GM23338 (cell line): ENCODE results near the gene F13A1. TPM values are rescaled to one million over a fixed set of nuclear protein-coding genes. Genes with fewer than 3 reads are reported as not detected.

ENCODE experiments used
- ATAC-seq: fragments of 200-7000 bp; cut with Tn5 transposase; 3 replicates; pipeline ENCODE4 v1.9.1; 2020
- DNase-seq: peaks from one replicate; pipeline ENCODE4 v3.0.0-alpha.2; 2015; ENCODE audit warnings: low spot score
- H2AFZ ChIP-seq: fragments of 200-600 bp; sonication (generic); 2 replicates; pipeline ENCODE4 v1.8.0; 2016; ENCODE audit warnings: antibody characterized with exemption, mild to moderate bottlenecking, moderate library complexity
- H3F3A ChIP-seq: fragments of 200-600 bp; sonication (generic); replicated peaks from 2 replicates; pipeline ENCODE4 v1.8.0; 2017; ENCODE audit warnings: antibody characterized with exemption, mixed run types, low read depth
- H3K27ac ChIP-seq: fragments of 200-600 bp; sonication (generic); 2 replicates; pipeline ENCODE4 v1.6.1; 2016; ENCODE audit warnings: low read depth
- H3K27me3 ChIP-seq: fragments of 200-600 bp; sonication (generic); 2 replicates; pipeline ENCODE4 v1.8.0; 2016; ENCODE audit warnings: mild to moderate bottlenecking, mixed run types, moderate library complexity; ENCODE audit not compliant: insufficient read depth
- H3K36me3 ChIP-seq: fragments of 200-600 bp; sonication (generic); 2 replicates; pipeline ENCODE4 v1.8.0; 2016; ENCODE audit warnings: mild to moderate bottlenecking; ENCODE audit not compliant: insufficient read depth
- H3K4me1 ChIP-seq: fragments of 200-600 bp; sonication (generic); 2 replicates; pipeline ENCODE4 v1.8.0; 2016; ENCODE audit warnings: mild to moderate bottlenecking, moderate library complexity; ENCODE audit not compliant: insufficient read depth
- H3K4me2 ChIP-seq: fragments of 200-600 bp; sonication (generic); 2 replicates; pipeline ENCODE4 v1.7.1; 2017; ENCODE audit warnings: mixed run types
- H3K4me3 ChIP-seq: fragments of 200-600 bp; sonication (generic); 2 replicates; pipeline ENCODE4 v1.6.1; 2016; ENCODE audit warnings: mixed run types
- H3K79me2 ChIP-seq: fragments of 200-600 bp; sonication (generic); replicated peaks from 2 replicates; pipeline ENCODE4 v1.8.0; 2017; ENCODE audit warnings: mild to moderate bottlenecking; ENCODE audit not compliant: insufficient read depth
- H3K9me2 ChIP-seq: fragments of 200-600 bp; sonication (generic); 2 replicates; pipeline ENCODE4 v1.8.0; 2017; ENCODE audit not compliant: insufficient read depth
- H4K20me1 ChIP-seq: fragments of 200-600 bp; sonication (generic); replicated peaks from 2 replicates; pipeline ENCODE4 v1.8.0; 2017; ENCODE audit warnings: mild to moderate bottlenecking; ENCODE audit not compliant: insufficient read depth
- H3K27ac Mint-ChIP-seq: 2 replicates; pipeline ENCODE4 v1.8.0; 2020; ENCODE audit warnings: inconsistent platforms, mild to moderate bottlenecking, moderate library complexity, mixed read lengths
- H3K27me3 Mint-ChIP-seq: 3 replicates; pipeline ENCODE4 v1.8.0; 2022; ENCODE audit warnings: low read depth, mild to moderate bottlenecking, moderate library complexity, mixed read lengths, inconsistent platforms; ENCODE audit not compliant: insufficient read depth, poor library complexity
- H3K36me3 Mint-ChIP-seq: 3 replicates; pipeline ENCODE4 v1.8.0; 2021; ENCODE audit warnings: low read depth, mild to moderate bottlenecking, inconsistent platforms, moderate library complexity, mixed read lengths
- H3K4me1 Mint-ChIP-seq: 3 replicates; pipeline ENCODE4 v1.8.0; 2020; ENCODE audit warnings: mild to moderate bottlenecking, inconsistent platforms, mixed read lengths
- H3K4me3 Mint-ChIP-seq: 3 replicates; pipeline ENCODE4 v1.8.0; 2021; ENCODE audit warnings: moderate library complexity, mild to moderate bottlenecking, inconsistent platforms, mixed read lengths
- H3K9me3 Mint-ChIP-seq: 3 replicates; pipeline ENCODE4 v1.8.0; 2020; ENCODE audit warnings: moderate library complexity, mild to moderate bottlenecking, inconsistent platforms, mixed read lengths
- CREB1 ChIP-seq: fragments of 250-450 bp; sonication (Bioruptor Pico); IDR thresholded peaks from 2 replicates; pipeline ENCODE4 v1.5.0; 2020; ENCODE audit warnings: low read depth, mild to moderate bottlenecking, moderate library complexity
- EZH2 ChIP-seq: fragments of 200-600 bp; sonication (generic); IDR thresholded peaks from one replicate; pipeline ENCODE4 v1.8.0; 2017; ENCODE audit warnings: antibody characterized with exemption, mild to moderate bottlenecking, low read depth; ENCODE audit not compliant: unreplicated experiment
- JUNB ChIP-seq: IDR thresholded peaks from one replicate; pipeline ENCODE4 v1.6.1; 2016; ENCODE audit warnings: antibody characterized with exemption; ENCODE audit not compliant: unreplicated experiment
- NANOG ChIP-seq: IDR thresholded peaks from 2 replicates; pipeline ENCODE4 v1.6.1; 2016; ENCODE audit warnings: antibody characterized with exemption, borderline replicate concordance
- POLR2AphosphoS5 ChIP-seq: IDR thresholded peaks from 2 replicates; pipeline ENCODE4 v1.6.1; 2016; ENCODE audit warnings: antibody characterized with exemption, low read depth
- STAT1 ChIP-seq: IDR thresholded peaks from one replicate; pipeline ENCODE4 v1.6.1; 2016; ENCODE audit warnings: antibody characterized with exemption; ENCODE audit not compliant: unreplicated experiment
- ZNF114 ChIP-seq: fragments of 250-450 bp; sonication (Bioruptor Pico); IDR thresholded peaks from 2 replicates; pipeline ENCODE4 v1.5.0; 2020; ENCODE audit warnings: mild to moderate bottlenecking, moderate library complexity
- ZNF331 ChIP-seq: fragments of 250-450 bp; sonication (Bioruptor Pico); IDR thresholded peaks from 2 replicates; pipeline ENCODE4 v1.5.0; 2020; ENCODE audit warnings: low read depth, mild to moderate bottlenecking, moderate library complexity
- polyA plus RNA-seq: library from polyadenylated mRNA; unstranded; fragments of >200 nt; fragmentation: Nextera tagmentation; extraction: Ambion mirVana; gene quantifications from 2 replicates; pipeline ENCODE4 v1.2.1, GENCODE V29; 2016
- total RNA-seq: library from RNA; depleted of rRNA; stranded (reverse); fragments of >200 nt; shearing (Covaris generic); gene quantifications from 2 replicates; pipeline ENCODE4 v1.2.3, GENCODE V29; 2014
- TF ChIP-seq, protein P1 (sequence below): IDR thresholded peaks from 2 replicates; pipeline ENCODE4 v1.6.1; 2016; ENCODE audit warnings: antibody characterized with exemption
- TF ChIP-seq, protein P2 (sequence below): fragments of 250-450 bp; sonication (Bioruptor Pico); IDR thresholded peaks from 2 replicates; pipeline ENCODE4 v1.5.0; 2020; ENCODE audit warnings: mild to moderate bottlenecking, moderate library complexity
- TF ChIP-seq, protein P3 (sequence below): IDR thresholded peaks from one replicate; pipeline ENCODE4 v1.6.1; 2018; ENCODE audit warnings: antibody characterized with exemption; ENCODE audit not compliant: unreplicated experiment
- TF ChIP-seq, protein P4 (sequence below), 2 experiments: fragments of 200-600 bp in 1 of 2; sonication (generic) in 1 of 2; conservative IDR thresholded peaks; 2 replicates each; pipeline versions ENCODE4 v1.5.1 to v1.6.1; 2016 to 2017; ENCODE audit warnings: antibody characterized with exemption in 2 of 2, low read depth in 2 of 2, mild to moderate bottlenecking in 2 of 2, moderate library complexity in 1 of 2

The F13A1 gene
- total and polyA plus RNA-seq, 2 experiments from 2014 or later, result 0.31 to 0.32 TPM

DNA sequence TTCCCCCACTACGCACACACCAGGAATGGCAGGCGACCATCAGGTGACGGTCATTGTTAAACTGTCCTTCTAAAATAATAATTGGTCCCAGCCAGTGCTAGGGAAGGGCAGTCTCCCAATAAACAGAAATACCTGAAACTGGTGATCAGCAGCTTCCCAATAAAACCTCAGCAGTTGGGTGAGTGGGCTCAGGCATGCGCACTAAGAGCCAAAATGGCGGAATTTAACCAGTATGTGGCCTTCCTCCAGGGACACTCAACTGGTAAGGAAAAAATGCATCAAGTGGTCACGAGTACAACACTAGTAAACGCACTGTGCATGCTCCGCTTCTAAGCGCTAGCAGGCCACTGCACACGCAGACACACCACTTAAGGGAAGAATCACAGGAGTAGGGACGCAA lies 34.8 kb downstream of the F13A1 start:
- ATAC-seq (no peak), DNase-seq (no peak)
- Histone ChIP-seq H3K4me3 (no peak overlapping the region), H3F3A (no peaks in the 10 kb centered on the region), H3K36me3 (no peaks in the 10 kb centered on the region), H3K79me2 (no peaks in the 10 kb centered on the region), H4K20me1 (no peaks in the 10 kb centered on the region), H3K9me2 (no peaks in the 10 kb centered on the region), H3K4me1 (no peaks in the 10 kb centered on the region), H3K4me2 (no peak overlapping the region), H3K27me3 (no peaks in the 10 kb centered on the region), H3K27ac (no peak overlapping the region), H2AFZ (no peak overlapping the region)
- no peak overlapping the region for H3K27ac Mint-ChIP-seq
- H3K4me3 Mint-ChIP-seq, result no peak overlapping the region
- H3K27me3 Mint-ChIP-seq, result peaks cover 1% of the 10 kb centered on the region
- TF ChIP-seq, protein P1, sequence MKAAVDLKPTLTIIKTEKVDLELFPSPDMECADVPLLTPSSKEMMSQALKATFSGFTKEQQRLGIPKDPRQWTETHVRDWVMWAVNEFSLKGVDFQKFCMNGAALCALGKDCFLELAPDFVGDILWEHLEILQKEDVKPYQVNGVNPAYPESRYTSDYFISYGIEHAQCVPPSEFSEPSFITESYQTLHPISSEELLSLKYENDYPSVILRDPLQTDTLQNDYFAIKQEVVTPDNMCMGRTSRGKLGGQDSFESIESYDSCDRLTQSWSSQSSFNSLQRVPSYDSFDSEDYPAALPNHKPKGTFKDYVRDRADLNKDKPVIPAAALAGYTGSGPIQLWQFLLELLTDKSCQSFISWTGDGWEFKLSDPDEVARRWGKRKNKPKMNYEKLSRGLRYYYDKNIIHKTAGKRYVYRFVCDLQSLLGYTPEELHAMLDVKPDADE, result no peak
- TF ChIP-seq, protein P2, sequence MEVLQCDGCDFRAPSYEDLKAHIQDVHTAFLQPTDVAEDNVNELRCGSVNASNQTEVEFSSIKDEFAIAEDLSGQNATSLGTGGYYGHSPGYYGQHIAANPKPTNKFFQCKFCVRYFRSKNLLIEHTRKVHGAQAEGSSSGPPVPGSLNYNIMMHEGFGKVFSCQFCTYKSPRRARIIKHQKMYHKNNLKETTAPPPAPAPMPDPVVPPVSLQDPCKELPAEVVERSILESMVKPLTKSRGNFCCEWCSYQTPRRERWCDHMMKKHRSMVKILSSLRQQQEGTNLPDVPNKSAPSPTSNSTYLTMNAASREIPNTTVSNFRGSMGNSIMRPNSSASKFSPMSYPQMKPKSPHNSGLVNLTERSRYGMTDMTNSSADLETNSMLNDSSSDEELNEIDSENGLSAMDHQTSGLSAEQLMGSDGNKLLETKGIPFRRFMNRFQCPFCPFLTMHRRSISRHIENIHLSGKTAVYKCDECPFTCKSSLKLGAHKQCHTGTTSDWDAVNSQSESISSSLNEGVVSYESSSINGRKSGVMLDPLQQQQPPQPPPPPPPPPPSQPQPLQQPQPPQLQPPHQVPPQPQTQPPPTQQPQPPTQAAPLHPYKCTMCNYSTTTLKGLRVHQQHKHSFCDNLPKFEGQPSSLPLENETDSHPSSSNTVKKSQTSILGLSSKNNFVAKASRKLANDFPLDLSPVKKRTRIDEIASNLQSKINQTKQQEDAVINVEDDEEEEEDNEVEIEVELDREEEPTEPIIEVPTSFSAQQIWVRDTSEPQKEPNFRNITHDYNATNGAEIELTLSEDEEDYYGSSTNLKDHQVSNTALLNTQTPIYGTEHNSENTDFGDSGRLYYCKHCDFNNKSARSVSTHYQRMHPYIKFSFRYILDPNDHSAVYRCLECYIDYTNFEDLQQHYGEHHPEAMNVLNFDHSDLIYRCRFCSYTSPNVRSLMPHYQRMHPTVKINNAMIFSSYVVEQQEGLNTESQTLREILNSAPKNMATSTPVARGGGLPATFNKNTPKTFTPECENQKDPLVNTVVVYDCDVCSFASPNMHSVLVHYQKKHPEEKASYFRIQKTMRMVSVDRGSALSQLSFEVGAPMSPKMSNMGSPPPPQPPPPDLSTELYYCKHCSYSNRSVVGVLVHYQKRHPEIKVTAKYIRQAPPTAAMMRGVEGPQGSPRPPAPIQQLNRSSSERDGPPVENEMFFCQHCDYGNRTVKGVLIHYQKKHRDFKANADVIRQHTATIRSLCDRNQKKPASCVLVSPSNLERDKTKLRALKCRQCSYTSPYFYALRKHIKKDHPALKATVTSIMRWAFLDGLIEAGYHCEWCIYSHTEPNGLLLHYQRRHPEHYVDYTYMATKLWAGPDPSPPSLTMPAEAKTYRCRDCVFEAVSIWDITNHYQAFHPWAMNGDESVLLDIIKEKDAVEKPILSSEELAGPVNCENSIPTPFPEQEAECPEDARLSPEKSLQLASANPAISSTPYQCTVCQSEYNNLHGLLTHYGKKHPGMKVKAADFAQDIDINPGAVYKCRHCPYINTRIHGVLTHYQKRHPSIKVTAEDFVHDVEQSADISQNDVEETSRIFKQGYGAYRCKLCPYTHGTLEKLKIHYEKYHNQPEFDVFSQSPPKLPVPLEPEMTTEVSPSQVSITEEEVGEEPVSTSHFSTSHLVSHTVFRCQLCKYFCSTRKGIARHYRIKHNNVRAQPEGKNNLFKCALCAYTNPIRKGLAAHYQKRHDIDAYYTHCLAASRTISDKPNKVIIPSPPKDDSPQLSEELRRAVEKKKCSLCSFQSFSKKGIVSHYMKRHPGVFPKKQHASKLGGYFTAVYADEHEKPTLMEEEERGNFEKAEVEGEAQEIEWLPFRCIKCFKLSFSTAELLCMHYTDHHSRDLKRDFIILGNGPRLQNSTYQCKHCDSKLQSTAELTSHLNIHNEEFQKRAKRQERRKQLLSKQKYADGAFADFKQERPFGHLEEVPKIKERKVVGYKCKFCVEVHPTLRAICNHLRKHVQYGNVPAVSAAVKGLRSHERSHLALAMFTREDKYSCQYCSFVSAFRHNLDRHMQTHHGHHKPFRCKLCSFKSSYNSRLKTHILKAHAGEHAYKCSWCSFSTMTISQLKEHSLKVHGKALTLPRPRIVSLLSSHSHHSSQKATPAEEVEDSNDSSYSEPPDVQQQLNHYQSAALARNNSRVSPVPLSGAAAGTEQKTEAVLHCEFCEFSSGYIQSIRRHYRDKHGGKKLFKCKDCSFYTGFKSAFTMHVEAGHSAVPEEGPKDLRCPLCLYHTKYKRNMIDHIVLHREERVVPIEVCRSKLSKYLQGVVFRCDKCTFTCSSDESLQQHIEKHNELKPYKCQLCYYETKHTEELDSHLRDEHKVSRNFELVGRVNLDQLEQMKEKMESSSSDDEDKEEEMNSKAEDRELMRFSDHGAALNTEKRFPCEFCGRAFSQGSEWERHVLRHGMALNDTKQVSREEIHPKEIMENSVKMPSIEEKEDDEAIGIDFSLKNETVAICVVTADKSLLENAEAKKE (CRISPR knock-in tag), result no peak
- TF ChIP-seq JUNB (no peak), ZNF114 (CRISPR knock-in tag) (no peak), ZNF331 (CRISPR knock-in tag) (no peak), POLR2AphosphoS5 (no peak), STAT1 (no peak), NANOG (no peak), EZH2 (no peak), CREB1 (CRISPR knock-in tag) (no peak)
- TF ChIP-seq, protein P3, sequence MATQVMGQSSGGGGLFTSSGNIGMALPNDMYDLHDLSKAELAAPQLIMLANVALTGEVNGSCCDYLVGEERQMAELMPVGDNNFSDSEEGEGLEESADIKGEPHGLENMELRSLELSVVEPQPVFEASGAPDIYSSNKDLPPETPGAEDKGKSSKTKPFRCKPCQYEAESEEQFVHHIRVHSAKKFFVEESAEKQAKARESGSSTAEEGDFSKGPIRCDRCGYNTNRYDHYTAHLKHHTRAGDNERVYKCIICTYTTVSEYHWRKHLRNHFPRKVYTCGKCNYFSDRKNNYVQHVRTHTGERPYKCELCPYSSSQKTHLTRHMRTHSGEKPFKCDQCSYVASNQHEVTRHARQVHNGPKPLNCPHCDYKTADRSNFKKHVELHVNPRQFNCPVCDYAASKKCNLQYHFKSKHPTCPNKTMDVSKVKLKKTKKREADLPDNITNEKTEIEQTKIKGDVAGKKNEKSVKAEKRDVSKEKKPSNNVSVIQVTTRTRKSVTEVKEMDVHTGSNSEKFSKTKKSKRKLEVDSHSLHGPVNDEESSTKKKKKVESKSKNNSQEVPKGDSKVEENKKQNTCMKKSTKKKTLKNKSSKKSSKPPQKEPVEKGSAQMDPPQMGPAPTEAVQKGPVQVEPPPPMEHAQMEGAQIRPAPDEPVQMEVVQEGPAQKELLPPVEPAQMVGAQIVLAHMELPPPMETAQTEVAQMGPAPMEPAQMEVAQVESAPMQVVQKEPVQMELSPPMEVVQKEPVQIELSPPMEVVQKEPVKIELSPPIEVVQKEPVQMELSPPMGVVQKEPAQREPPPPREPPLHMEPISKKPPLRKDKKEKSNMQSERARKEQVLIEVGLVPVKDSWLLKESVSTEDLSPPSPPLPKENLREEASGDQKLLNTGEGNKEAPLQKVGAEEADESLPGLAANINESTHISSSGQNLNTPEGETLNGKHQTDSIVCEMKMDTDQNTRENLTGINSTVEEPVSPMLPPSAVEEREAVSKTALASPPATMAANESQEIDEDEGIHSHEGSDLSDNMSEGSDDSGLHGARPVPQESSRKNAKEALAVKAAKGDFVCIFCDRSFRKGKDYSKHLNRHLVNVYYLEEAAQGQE, result no peak
- TF ChIP-seq, protein P4, sequence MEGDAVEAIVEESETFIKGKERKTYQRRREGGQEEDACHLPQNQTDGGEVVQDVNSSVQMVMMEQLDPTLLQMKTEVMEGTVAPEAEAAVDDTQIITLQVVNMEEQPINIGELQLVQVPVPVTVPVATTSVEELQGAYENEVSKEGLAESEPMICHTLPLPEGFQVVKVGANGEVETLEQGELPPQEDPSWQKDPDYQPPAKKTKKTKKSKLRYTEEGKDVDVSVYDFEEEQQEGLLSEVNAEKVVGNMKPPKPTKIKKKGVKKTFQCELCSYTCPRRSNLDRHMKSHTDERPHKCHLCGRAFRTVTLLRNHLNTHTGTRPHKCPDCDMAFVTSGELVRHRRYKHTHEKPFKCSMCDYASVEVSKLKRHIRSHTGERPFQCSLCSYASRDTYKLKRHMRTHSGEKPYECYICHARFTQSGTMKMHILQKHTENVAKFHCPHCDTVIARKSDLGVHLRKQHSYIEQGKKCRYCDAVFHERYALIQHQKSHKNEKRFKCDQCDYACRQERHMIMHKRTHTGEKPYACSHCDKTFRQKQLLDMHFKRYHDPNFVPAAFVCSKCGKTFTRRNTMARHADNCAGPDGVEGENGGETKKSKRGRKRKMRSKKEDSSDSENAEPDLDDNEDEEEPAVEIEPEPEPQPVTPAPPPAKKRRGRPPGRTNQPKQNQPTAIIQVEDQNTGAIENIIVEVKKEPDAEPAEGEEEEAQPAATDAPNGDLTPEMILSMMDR (conservative IDR thresholded peaks at IDR 0.05; ENCODE audit: low read depth in 2 of 2), result no peak
- no peaks in the 10 kb centered on the region for H3K36me3 Mint-ChIP-seq
- no peaks in the 10 kb centered on the region for H3K9me3 Mint-ChIP-seq
- no peaks in the 10 kb centered on the region for H3K4me1 Mint-ChIP-seq
